Stomach smooth muscle (tissue), 2 donors: ENCODE data around the gene IL27RA.

Source experiments
- H3K27ac ChIP-seq: one replicate; pipeline ENCODE4 v1.7.0; 2013; ENCODE audit warnings: mild to moderate bottlenecking, low read length, inconsistent platforms
- H3K27me3 ChIP-seq, 2 donors: one replicate each; pipeline ENCODE4 v1.7.0; 2013; ENCODE audit warnings: low read length in 2 of 2; ENCODE audit not compliant: insufficient read depth in 2 of 2, control insufficient read depth in 1 of 2
- H3K36me3 ChIP-seq, 2 donors: one replicate each; pipeline ENCODE4 v1.7.0; 2013; ENCODE audit warnings: low read length in 2 of 2; ENCODE audit not compliant: control insufficient read depth in 2 of 2, insufficient read depth in 2 of 2
- H3K4me1 ChIP-seq: one replicate; pipeline ENCODE4 v1.7.0; 2013; ENCODE audit warnings: low read length; ENCODE audit not compliant: control insufficient read depth, insufficient read depth
- H3K4me3 ChIP-seq, 2 donors: one replicate each; pipeline ENCODE4 v1.7.0; 2013; ENCODE audit warnings: low read length in 2 of 2
- H3K9ac ChIP-seq, 2 donors: one replicate each; pipeline ENCODE4 v1.7.0; 2013; ENCODE audit warnings: low read length in 2 of 2, mild to moderate bottlenecking in 1 of 2
- H3K9me3 ChIP-seq, 2 donors: one replicate each; pipeline ENCODE4 v1.7.0; 2013; ENCODE audit warnings: low read length in 2 of 2; ENCODE audit not compliant: control insufficient read depth in 2 of 2
- donor health status: healthy.
- donor health status: Pancreatic carcinoma.

IL27RA gene

GRCh38 chr19:14102756-14103155 is 71.2 kb downstream of the IL27RA start:
- H3K36me3 ChIP-seq, result peaks cover 29 to 31% of the 10 kb centered on the region in 2 donors
- no peaks in the 10 kb centered on the region for H3K9me3 ChIP-seq
- H3K9ac ChIP-seq, result no peak overlapping the region
- no peak overlapping the region for H3K27ac ChIP-seq
- H3K4me1 ChIP-seq, result peaks cover 7% of the 10 kb centered on the region
- H3K27me3 ChIP-seq, result no peaks in the 10 kb centered on the region
- no peak overlapping the region for H3K4me3 ChIP-seq
